GM12873 (cell line): ENCODE measurements around the gene IL18.

Source experiments
- TF ChIP-seq, protein P1 (sequence below): IDR thresholded peaks from 2 replicates; pipeline ENCODE4 v1.5.1; 2012; ENCODE audit warnings: low read depth, mild to moderate bottlenecking, moderate library complexity, low read length, control low read depth; ENCODE audit not compliant: insufficient read depth; ENCODE audit errors: missing control alignments

IL18 gene

GRCh38 chr11:112096194-112096593 is 67.7 kb downstream of the IL18 start:
- TF ChIP-seq, protein P1, sequence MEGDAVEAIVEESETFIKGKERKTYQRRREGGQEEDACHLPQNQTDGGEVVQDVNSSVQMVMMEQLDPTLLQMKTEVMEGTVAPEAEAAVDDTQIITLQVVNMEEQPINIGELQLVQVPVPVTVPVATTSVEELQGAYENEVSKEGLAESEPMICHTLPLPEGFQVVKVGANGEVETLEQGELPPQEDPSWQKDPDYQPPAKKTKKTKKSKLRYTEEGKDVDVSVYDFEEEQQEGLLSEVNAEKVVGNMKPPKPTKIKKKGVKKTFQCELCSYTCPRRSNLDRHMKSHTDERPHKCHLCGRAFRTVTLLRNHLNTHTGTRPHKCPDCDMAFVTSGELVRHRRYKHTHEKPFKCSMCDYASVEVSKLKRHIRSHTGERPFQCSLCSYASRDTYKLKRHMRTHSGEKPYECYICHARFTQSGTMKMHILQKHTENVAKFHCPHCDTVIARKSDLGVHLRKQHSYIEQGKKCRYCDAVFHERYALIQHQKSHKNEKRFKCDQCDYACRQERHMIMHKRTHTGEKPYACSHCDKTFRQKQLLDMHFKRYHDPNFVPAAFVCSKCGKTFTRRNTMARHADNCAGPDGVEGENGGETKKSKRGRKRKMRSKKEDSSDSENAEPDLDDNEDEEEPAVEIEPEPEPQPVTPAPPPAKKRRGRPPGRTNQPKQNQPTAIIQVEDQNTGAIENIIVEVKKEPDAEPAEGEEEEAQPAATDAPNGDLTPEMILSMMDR, result no peak
